ENCODE measurements around the gene ZMYM3. TPM values are rescaled to one million over a fixed set of nuclear protein-coding genes. Genes with fewer than 3 reads are reported as not detected.

ZMYM3 gene
- total RNA-seq, 1 experiment from 2014 or later = 32.9 TPM

- no TSS peak for BruUV-seq (replicated peaks)
- H2AFZ ChIP-seq (ENCODE audit: low read depth, low read length, poor library complexity, severe bottlenecking) = no peak overlapping the region
- no peak overlapping the region for H3K27ac ChIP-seq (ENCODE audit: low read depth, low read length)
- no peak for TF ChIP-seq ELF1 (IDR thresholded peaks at IDR 0.05; ENCODE audit: borderline replicate concordance, low read depth)
- TF ChIP-seq TCF7L2 (IDR thresholded peaks at IDR 0.05; ENCODE audit: borderline replicate concordance, extremely low read depth, insufficient read depth, insufficient read length) = no peak
- TF ChIP-seq JUND (IDR thresholded peaks at IDR 0.05) = no peak
- no peak for TF ChIP-seq ZFX (IDR thresholded peaks at IDR 0.05)
- no peak for TF ChIP-seq FOSL1 (IDR thresholded peaks at IDR 0.05; ENCODE audit: low read depth)
- no peak for TF ChIP-seq MAX (IDR thresholded peaks at IDR 0.05)
- TF ChIP-seq SIN3A (IDR thresholded peaks at IDR 0.05; ENCODE audit: low read depth) = no peak
- no peak for TF ChIP-seq ZBTB33 (IDR thresholded peaks at IDR 0.05; ENCODE audit: extremely low read depth, insufficient replicate concordance, low read length)
- no peak for TF ChIP-seq REST (IDR thresholded peaks at IDR 0.05; ENCODE audit: low read depth)
- no peak for TF ChIP-seq POLR2AphosphoS5 (IDR thresholded peaks at IDR 0.05; ENCODE audit: low read depth, low read length)
- no peak for TF ChIP-seq ZNF274 (IDR thresholded peaks at IDR 0.05; ENCODE audit: low read depth, low read length)
- TF ChIP-seq EZH2phosphoT487 (IDR thresholded peaks at IDR 0.05; ENCODE audit: borderline replicate concordance) = no peak
- TF ChIP-seq RAD21 (IDR thresholded peaks at IDR 0.05; ENCODE audit: low read depth) = no peak
- TF ChIP-seq EZH2 (IDR thresholded peaks at IDR 0.05) = no peak
- TF ChIP-seq POLR2A (IDR thresholded peaks at IDR 0.05; ENCODE audit: borderline replicate concordance, extremely low read depth, insufficient read depth, insufficient read length) = no peak
- no peak for TF ChIP-seq SP1 (IDR thresholded peaks at IDR 0.05; ENCODE audit: low read depth)
- TF ChIP-seq CEBPB (IDR thresholded peaks at IDR 0.05; ENCODE audit: low read depth) = no peak
- no peak for TF ChIP-seq CBX3 (IDR thresholded peaks at IDR 0.05; ENCODE audit: low read depth)
- ATAC-seq = no peak
- ChIA-PET RAD21 (ENCODE audit: low non-redundant PET in 1 of 2, low total read pairs in 2 of 2, uncharacterized antibody in 2 of 2, unreplicated experiment in 2 of 2) (no interaction called here), POLR2A (no interaction called here), CTCF (no interaction called here)
- H3K4me1 ChIP-seq (ENCODE audit: control insufficient read depth in 1 of 2, insufficient read depth in 2 of 2, low read length in 2 of 2) = no peaks in the 10 kb centered on the region
- no peaks in the 10 kb centered on the region for H3K9me3 ChIP-seq (ENCODE audit: control insufficient read depth in 1 of 2, insufficient read depth in 1 of 2, low read depth in 1 of 2, low read length in 2 of 2)
- H3K36me3 ChIP-seq (ENCODE audit: control insufficient read depth in 1 of 2, insufficient read depth in 2 of 2, low read length in 2 of 2) = peaks cover 0 to 2% of the 10 kb centered on the region in 2 experiments; a peak in 1 of 4 replicates
- intact Hi-C loops (cut with micrococcal nuclease) = no loop called here
- no peak overlapping the region for H3K9ac ChIP-seq (ENCODE audit: low read length)
- no peak for DNase-seq (ENCODE audit: low read depth, low spot score)
- H3K4me3 ChIP-seq (replicated peaks in 1 of 2; ENCODE audit: low read depth in 1 of 2, low read length in 2 of 2) = no peak overlapping the region
- no peaks in the 10 kb centered on the region for H3K27me3 ChIP-seq (ENCODE audit: insufficient read depth, low read length)
- H3K9me2 ChIP-seq (ENCODE audit: insufficient read depth) = no peaks in the 10 kb centered on the region
- no peak overlapping the region for H3K4me2 ChIP-seq (ENCODE audit: low read length)
- H4K20me1 ChIP-seq (ENCODE audit: insufficient read depth) = no peaks in the 10 kb centered on the region
- no peaks in the 10 kb centered on the region for H3K79me2 ChIP-seq (ENCODE audit: insufficient read depth, low read length)
These were observed 12.6 kb downstream of the ZMYM3 start for GRCh38 chrX:71241301-71241700.

Measured in HCT116 (cell line).